ENCODE data around the gene ELOF1. TPM values are rescaled to one million over a fixed set of nuclear protein-coding genes. Genes with fewer than 3 reads are reported as not detected.

Gene ELOF1
- total and polyA plus RNA-seq, 2 of the 13 experiments (the other 11 are each of a cell fraction or from before 2014, with no cell fraction given) = 14.5 to 43.2 TPM

DNA sequence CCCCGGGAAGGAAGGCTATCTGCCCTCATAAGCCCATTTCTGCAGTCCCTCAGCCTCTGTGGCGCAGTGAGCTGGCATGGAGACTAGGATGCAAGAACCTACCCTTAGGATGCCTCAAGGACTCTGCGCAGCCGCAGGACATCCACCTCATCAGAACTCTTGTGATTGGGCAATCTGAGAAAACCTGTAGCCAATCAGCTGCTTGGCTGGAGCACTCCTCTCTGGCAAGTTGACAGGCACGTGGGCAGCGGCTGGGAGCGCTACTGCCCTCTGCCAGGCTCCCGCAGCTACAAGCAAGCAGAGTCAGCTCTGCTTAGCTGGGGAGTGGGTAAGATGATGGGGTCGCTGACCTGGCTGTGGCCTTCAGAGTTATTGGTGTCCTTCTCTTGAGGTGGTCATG lies 28.6 kb downstream of the ELOF1 start (continued):
- TF ChIP-seq, protein P1, sequence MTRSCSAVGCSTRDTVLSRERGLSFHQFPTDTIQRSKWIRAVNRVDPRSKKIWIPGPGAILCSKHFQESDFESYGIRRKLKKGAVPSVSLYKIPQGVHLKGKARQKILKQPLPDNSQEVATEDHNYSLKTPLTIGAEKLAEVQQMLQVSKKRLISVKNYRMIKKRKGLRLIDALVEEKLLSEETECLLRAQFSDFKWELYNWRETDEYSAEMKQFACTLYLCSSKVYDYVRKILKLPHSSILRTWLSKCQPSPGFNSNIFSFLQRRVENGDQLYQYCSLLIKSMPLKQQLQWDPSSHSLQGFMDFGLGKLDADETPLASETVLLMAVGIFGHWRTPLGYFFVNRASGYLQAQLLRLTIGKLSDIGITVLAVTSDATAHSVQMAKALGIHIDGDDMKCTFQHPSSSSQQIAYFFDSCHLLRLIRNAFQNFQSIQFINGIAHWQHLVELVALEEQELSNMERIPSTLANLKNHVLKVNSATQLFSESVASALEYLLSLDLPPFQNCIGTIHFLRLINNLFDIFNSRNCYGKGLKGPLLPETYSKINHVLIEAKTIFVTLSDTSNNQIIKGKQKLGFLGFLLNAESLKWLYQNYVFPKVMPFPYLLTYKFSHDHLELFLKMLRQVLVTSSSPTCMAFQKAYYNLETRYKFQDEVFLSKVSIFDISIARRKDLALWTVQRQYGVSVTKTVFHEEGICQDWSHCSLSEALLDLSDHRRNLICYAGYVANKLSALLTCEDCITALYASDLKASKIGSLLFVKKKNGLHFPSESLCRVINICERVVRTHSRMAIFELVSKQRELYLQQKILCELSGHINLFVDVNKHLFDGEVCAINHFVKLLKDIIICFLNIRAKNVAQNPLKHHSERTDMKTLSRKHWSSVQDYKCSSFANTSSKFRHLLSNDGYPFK (CRISPR knock-in tag; IDR thresholded peaks at IDR 0.05; ENCODE audit: borderline replicate concordance) = no peak
- peak; percentile 92 for TF ChIP-seq BHLHE40 (IDR thresholded peaks at IDR 0.05; ENCODE audit: low read length)
- TF ChIP-seq MAFG (CRISPR knock-in tag; IDR thresholded peaks at IDR 0.05) = no peak
- TF ChIP-seq NFYB (CRISPR knock-in tag; IDR thresholded peaks at IDR 0.05) = peak; percentile 90
- peak; percentile 94; the same call in 1 of the 2 replicates for TF ChIP-seq MXD3 (CRISPR knock-in tag; IDR thresholded peaks at IDR 0.05)
- TF ChIP-seq HNRNPL (IDR thresholded peaks at IDR 0.05; ENCODE audit: low read depth, low read length) = 0 out of 2 replicates have a peak, but pooled peaks have one; percentile 66
- no peak for TF ChIP-seq ZNF773 (CRISPR knock-in tag; IDR thresholded peaks at IDR 0.05; ENCODE audit: borderline replicate concordance)
- TF ChIP-seq GATAD2A (CRISPR knock-in tag; IDR thresholded peaks at IDR 0.05) = peak; percentile 63
- peak; percentile 57; the same call in 1 of the 2 replicates for TF ChIP-seq MED1 (CRISPR knock-in tag; IDR thresholded peaks at IDR 0.05)
- no peak for TF ChIP-seq ZKSCAN1 (IDR thresholded peaks at IDR 0.05; ENCODE audit: low read length)
- peak; percentile 59; the same call in 1 of the 2 replicates for TF ChIP-seq ELF3 (CRISPR knock-in tag; IDR thresholded peaks at IDR 0.05)
- TF ChIP-seq DR1 (CRISPR knock-in tag; IDR thresholded peaks at IDR 0.05) = no peak
- TF ChIP-seq ZNF350 (CRISPR knock-in tag; IDR thresholded peaks at IDR 0.05; ENCODE audit: borderline replicate concordance, low read depth) = peak; percentile 46; the same call in 1 of the 2 replicates
- TF ChIP-seq TFDP2 (CRISPR knock-in tag; IDR thresholded peaks at IDR 0.05) = peak; percentile 82
- no peak for TF ChIP-seq TCF7 (IDR thresholded peaks at IDR 0.05; ENCODE audit: low read depth)
- TF ChIP-seq HNF1A (IDR thresholded peaks at IDR 0.05; ENCODE audit: low read depth) = no peak
- no peak for TF ChIP-seq HNF1A (CRISPR knock-in tag; IDR thresholded peaks at IDR 0.05; ENCODE audit: borderline replicate concordance)
- 0 out of 2 replicates have a peak, but pooled peaks have one; percentile 44 for TF ChIP-seq SALL2 (CRISPR knock-in tag; IDR thresholded peaks at IDR 0.05)
- no peak for TF ChIP-seq ELF4 (CRISPR knock-in tag; IDR thresholded peaks at IDR 0.05; ENCODE audit: borderline replicate concordance)
- TF ChIP-seq NFE2 (CRISPR knock-in tag; IDR thresholded peaks at IDR 0.05) = no peak
- TF ChIP-seq ZNF557 (CRISPR knock-in tag; IDR thresholded peaks at IDR 0.05) = 0 out of 2 replicates have a peak, but pooled peaks have one; percentile 86
- no peak for TF ChIP-seq THYN1 (CRISPR knock-in tag; IDR thresholded peaks at IDR 0.05; ENCODE audit: borderline replicate concordance, low read depth)
- no peak for TF ChIP-seq PAWR (CRISPR knock-in tag; IDR thresholded peaks at IDR 0.05; ENCODE audit: borderline replicate concordance)
- peak; percentile 41; the same call in 1 of the 2 replicates for TF ChIP-seq CBFB (CRISPR knock-in tag; IDR thresholded peaks at IDR 0.05)
